HG03108 (cell line): ENCODE results near the gene DEFB126.
"Not testable (repeated sequence)": the region's sequence is repeated elsewhere in the genome, so short reads cannot be mapped to it uniquely, and the experiment has no call there.

Experiments used
- ATAC-seq: cut with Tn5 transposase; IDR thresholded peaks from one replicate; pipeline ENCODE4 v1.9.1; 2021; ENCODE audit warnings: moderate library complexity; ENCODE audit not compliant: unreplicated experiment

The DEFB126 gene

GRCh38 chr20:142290-142689 lies at the start of gene DEFB126:
DEFB126 (plus strand) TSS chr20:142590; CDS start chr20:142629, 39 bp downstream.
- ATAC-seq: no peak

GRCh38 chr20:93641-94040 lies 48.7 kb upstream of the DEFB126 start:
- no peak for ATAC-seq

- no peak for ATAC-seq
These were observed 47.2 kb upstream of the DEFB126 start for GRCh38 chr20:95215-95614.

- ATAC-seq: not testable (repeated sequence)
These were observed 44.7 kb upstream of the DEFB126 start for GRCh38 chr20:97691-98090.

GRCh38 chr20:101975-102374 lies 40.4 kb upstream of the DEFB126 start:
- ATAC-seq: no peak

GRCh38 chr20:103456-103855 lies 38.9 kb upstream of the DEFB126 start:
- no peak for ATAC-seq

- no peak for ATAC-seq
These were observed 30.0 kb upstream of the DEFB126 start for GRCh38 chr20:112396-112795.

- ATAC-seq: no peak
These were observed 24.9 kb upstream of the DEFB126 start for GRCh38 chr20:117518-117917.

- ATAC-seq: not testable (repeated sequence)
These were observed 12.5 kb upstream of the DEFB126 start for GRCh38 chr20:129786-130323.

GRCh38 chr20:137668-138490 lies 4.5 kb upstream of the DEFB126 start:
- ATAC-seq: no peak

GRCh38 chr20:145877-146276 lies 3.5 kb downstream of the DEFB126 start:
- ATAC-seq: no peak

GRCh38 chr20:152131-152530 lies 9.7 kb downstream of the DEFB126 start:
- ATAC-seq: no peak

- no peak for ATAC-seq
These were observed 14.8 kb downstream of the DEFB126 start, which contains the start of gene DEFB127 for GRCh38 chr20:157154-157553. DEFB127 (plus strand) TSS chr20:157454; CDS start chr20:157545, 91 bp downstream.

GRCh38 chr20:164618-165017 lies 22.2 kb downstream of the DEFB126 start:
- no peak for ATAC-seq

GRCh38 chr20:168876-169275 lies 26.5 kb downstream of the DEFB126 start:
- no peak for ATAC-seq

GRCh38 chr20:184288-184687 lies 41.9 kb downstream of the DEFB126 start:
- ATAC-seq: no peak

- ATAC-seq: no peak
These were observed 45.3 kb downstream of the DEFB126 start for GRCh38 chr20:187733-188132.

- ATAC-seq: no peak
These were observed 47.2 kb downstream of the DEFB126 start, which contains the start of gene DEFB128 for GRCh38 chr20:189611-190010. DEFB128 (minus strand) TSS chr20:189711; CDS start chr20:189623, 88 bp downstream.
